Osteoblast (primary cell): Measurements from ENCODE around the gene CAMK4. TPM values are rescaled to one million over a fixed set of nuclear protein-coding genes. Genes with fewer than 3 reads are reported as not detected.

Experiments
- DNase-seq: peaks from one replicate; pipeline ENCODE4 v3.0.0; 2011; ENCODE audit warnings: low spot score, mixed read lengths; ENCODE audit not compliant: insufficient read length; ENCODE audit errors: missing footprints
- H2AFZ ChIP-seq: 2 replicates; pipeline ENCODE4 v1.6.0; 2011; ENCODE audit warnings: mild to moderate bottlenecking, low read length
- H3K27ac ChIP-seq: 2 replicates; pipeline ENCODE4 v1.5.1; 2011; ENCODE audit warnings: mild to moderate bottlenecking, low read depth, low read length, moderate library complexity
- H3K27me3 ChIP-seq: 2 replicates; pipeline ENCODE4 v1.6.0; 2012; ENCODE audit warnings: mild to moderate bottlenecking, control low read depth, inconsistent platforms, low read length, moderate library complexity; ENCODE audit not compliant: insufficient read depth
- H3K36me3 ChIP-seq: 2 replicates; pipeline ENCODE4 v1.5.1; 2011; ENCODE audit warnings: mild to moderate bottlenecking, low read length, control low read depth, moderate library complexity; ENCODE audit not compliant: insufficient read depth
- H3K4me1 ChIP-seq: 2 replicates; pipeline ENCODE4 v1.5.1; 2011; ENCODE audit warnings: mild to moderate bottlenecking, low read length, control low read depth, moderate library complexity; ENCODE audit not compliant: insufficient read depth
- H3K4me2 ChIP-seq: 2 replicates; pipeline ENCODE4 v1.6.0; 2011; ENCODE audit warnings: mild to moderate bottlenecking, low read length; ENCODE audit not compliant: insufficient read depth
- H3K4me3 ChIP-seq: fragments of 200-600 bp; sonication (generic); 3 replicates; pipeline ENCODE4 v1.5.1; 2012; ENCODE audit warnings: mild to moderate bottlenecking, low read length, inconsistent platforms; ENCODE audit not compliant: insufficient read depth
- H3K79me2 ChIP-seq: 2 replicates; pipeline ENCODE4 v1.6.0; 2012; ENCODE audit warnings: mild to moderate bottlenecking, low read length, control low read depth, inconsistent platforms; ENCODE audit not compliant: insufficient read depth
- H3K9me3 ChIP-seq: 2 replicates; pipeline ENCODE4 v1.5.1; 2011; ENCODE audit warnings: low read depth, low read length, control low read depth
- H4K20me1 ChIP-seq: 2 replicates; pipeline ENCODE4 v1.6.0; 2012; ENCODE audit warnings: mild to moderate bottlenecking, low read length, control low read depth; ENCODE audit not compliant: insufficient read depth
- total RNA-seq: library from RNA; depleted of rRNA; stranded (reverse); fragments of >200 nt; gene quantifications from 2 replicates; pipeline ENCODE4 v1.2.3, GENCODE V29; 2012
- TF ChIP-seq, protein P1 (sequence below): IDR thresholded peaks from 2 replicates; pipeline ENCODE4 v1.5.1; 2011; ENCODE audit warnings: mild to moderate bottlenecking, low read depth, low read length, moderate library complexity; ENCODE audit errors: extremely low read depth

The CAMK4 gene
- total RNA-seq, 1 donor: 0.72 TPM

DNA sequence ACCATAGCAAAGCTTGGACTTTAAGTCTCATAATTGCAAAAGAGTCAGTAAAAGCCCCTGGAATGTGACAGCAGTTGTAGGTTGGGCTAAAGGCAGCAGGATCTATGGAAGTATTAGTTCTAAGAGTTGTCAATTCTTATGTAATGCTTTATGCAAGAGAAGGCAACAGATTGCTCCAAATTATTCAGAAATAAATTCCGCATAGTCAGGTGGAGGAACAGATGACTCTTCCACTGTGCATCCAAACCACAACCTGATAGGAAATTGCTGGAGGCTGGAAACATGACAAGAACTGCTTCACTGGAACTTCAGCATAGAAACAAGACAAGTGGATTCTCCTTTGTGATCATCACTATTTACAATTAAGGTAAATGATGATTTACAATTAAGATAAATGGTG, 187.1 kb downstream of the CAMK4 start:
- DNase-seq: no peak
- no peak overlapping the region for H3K4me2 ChIP-seq

DNA sequence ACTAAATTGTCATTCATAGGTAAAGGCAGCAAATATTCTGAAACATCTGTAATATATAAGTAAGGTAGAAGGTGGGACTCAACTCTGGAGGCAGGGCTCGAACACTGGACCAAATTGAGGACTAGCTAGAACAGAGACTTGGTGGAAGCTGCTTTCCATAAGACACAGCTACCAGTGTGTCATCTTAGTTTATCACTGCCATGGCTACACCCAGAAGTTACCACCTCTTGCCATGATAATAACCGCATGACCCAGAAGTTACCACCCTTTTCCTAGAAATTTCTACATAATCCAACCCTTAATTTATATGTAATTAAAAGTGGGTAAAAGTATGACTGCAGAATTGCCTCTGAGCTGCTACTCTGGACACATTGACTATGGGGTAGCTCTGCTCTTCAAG, 188.4 kb downstream of the CAMK4 start:
- Histone ChIP-seq H3K4me1 (no peaks in the 10 kb centered on the region), H3K27me3 (no peaks in the 10 kb centered on the region), H3K36me3 (no peaks in the 10 kb centered on the region), H3K4me3 (no peak overlapping the region), H3K9me3 (no peaks in the 10 kb centered on the region), H3K27ac (no peak overlapping the region), H2AFZ (no peak overlapping the region), H3K4me2 (no peak overlapping the region), H3K79me2 (no peaks in the 10 kb centered on the region), H4K20me1 (no peaks in the 10 kb centered on the region)
- TF ChIP-seq, protein P1, sequence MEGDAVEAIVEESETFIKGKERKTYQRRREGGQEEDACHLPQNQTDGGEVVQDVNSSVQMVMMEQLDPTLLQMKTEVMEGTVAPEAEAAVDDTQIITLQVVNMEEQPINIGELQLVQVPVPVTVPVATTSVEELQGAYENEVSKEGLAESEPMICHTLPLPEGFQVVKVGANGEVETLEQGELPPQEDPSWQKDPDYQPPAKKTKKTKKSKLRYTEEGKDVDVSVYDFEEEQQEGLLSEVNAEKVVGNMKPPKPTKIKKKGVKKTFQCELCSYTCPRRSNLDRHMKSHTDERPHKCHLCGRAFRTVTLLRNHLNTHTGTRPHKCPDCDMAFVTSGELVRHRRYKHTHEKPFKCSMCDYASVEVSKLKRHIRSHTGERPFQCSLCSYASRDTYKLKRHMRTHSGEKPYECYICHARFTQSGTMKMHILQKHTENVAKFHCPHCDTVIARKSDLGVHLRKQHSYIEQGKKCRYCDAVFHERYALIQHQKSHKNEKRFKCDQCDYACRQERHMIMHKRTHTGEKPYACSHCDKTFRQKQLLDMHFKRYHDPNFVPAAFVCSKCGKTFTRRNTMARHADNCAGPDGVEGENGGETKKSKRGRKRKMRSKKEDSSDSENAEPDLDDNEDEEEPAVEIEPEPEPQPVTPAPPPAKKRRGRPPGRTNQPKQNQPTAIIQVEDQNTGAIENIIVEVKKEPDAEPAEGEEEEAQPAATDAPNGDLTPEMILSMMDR: no peak
- no peak for DNase-seq

More for the DNA sequence above, 187.1 kb downstream of the CAMK4 start:
- Histone ChIP-seq H3K27me3 (no peaks in the 10 kb centered on the region), H3K9me3 (no peaks in the 10 kb centered on the region), H2AFZ (no peak overlapping the region), H3K4me3 (no peak overlapping the region), H3K36me3 (no peaks in the 10 kb centered on the region), H3K4me1 (no peaks in the 10 kb centered on the region), H3K79me2 (no peaks in the 10 kb centered on the region), H3K27ac (no peak overlapping the region), H4K20me1 (no peaks in the 10 kb centered on the region)
- TF ChIP-seq, protein P1: no peak

DNA sequence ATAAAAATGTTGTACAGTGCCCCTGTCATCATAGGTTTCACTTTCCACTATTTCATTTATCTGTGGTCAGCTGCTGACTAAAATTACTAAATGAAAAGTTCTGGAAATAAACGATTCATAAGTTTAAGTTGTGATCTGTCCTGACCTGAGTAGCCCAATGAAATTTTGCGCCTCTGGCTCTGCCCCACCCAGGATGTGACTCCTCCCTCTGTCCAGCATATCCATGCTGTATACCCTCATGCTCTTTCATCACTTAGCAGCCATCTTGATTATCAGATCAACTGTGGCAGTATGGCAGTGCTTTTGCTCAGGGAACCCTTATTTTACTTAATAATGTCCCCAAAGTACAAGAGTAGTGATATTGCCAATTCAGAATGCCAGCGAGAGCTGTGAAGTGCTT, 190.9 kb downstream of the CAMK4 start:
- no peak for DNase-seq
- no peaks in the 10 kb centered on the region for H3K27me3 ChIP-seq
- H3K36me3 ChIP-seq: no peaks in the 10 kb centered on the region
- H3K79me2 ChIP-seq: no peaks in the 10 kb centered on the region
- H3K4me3 ChIP-seq: no peak overlapping the region
- H3K27ac ChIP-seq: no peak overlapping the region
- no peak overlapping the region for H3K4me2 ChIP-seq
- H4K20me1 ChIP-seq: no peaks in the 10 kb centered on the region
- TF ChIP-seq, protein P1: no peak
- no peak overlapping the region for H2AFZ ChIP-seq
- no peaks in the 10 kb centered on the region for H3K4me1 ChIP-seq
- no peaks in the 10 kb centered on the region for H3K9me3 ChIP-seq

DNA sequence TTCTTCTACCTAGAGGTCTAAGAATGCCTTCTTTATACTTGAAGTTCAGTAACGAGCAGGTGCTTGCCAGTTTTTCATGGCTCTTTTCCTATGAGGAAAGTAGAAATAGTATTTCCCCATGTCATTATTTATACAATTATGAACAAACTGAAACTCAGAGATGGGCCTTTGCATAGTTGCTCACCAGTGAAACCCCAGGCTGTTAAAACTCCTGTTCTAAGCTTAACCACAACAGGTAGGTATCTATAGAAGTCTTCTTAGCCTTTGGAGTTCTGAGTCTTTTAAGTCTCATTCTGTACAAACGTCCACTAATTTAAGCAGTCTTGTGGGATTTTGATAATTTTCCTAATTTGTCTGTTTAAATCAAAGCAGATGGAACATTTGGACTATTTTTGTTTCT, 198.1 kb downstream of the CAMK4 start:
- Histone ChIP-seq H3K9me3 (no peaks in the 10 kb centered on the region), H3K36me3 (no peaks in the 10 kb centered on the region), H3K79me2 (no peaks in the 10 kb centered on the region), H3K27ac (no peak overlapping the region), H4K20me1 (no peaks in the 10 kb centered on the region), H3K4me2 (no peak overlapping the region), H2AFZ (no peak overlapping the region), H3K4me1 (no peaks in the 10 kb centered on the region), H3K27me3 (no peaks in the 10 kb centered on the region), H3K4me3 (no peak overlapping the region)
- TF ChIP-seq, protein P1: no peak
- no peak for DNase-seq
